CD4-positive, alpha-beta T cell (primary cell): ENCODE measurements around the gene LAMA3. TPM values are rescaled to one million over a fixed set of nuclear protein-coding genes. Genes with fewer than 3 reads are reported as not detected.

Experiments
- ATAC-seq: fragments of 200-7000 bp; cut with Tn5 transposase; one replicate; pipeline ENCODE4 v1.10.0; 2022; ENCODE audit warnings: mild to moderate bottlenecking; ENCODE audit not compliant: poor library complexity
- CTCF ChIA-PET: fragments of 350-600 bp; sonication (Branson Sonifier 250); formaldehyde crosslinking; loops from one replicate; lab custom pipeline; 2021; ENCODE audit warnings: antibody characterized with exemption, inconsistent platforms; lab: Charles Lee
- POLR2A ChIA-PET: fragments of 350-600 bp; sonication (Branson Sonifier 250); formaldehyde crosslinking; loops from one replicate; lab custom pipeline; 2021; ENCODE audit warnings: antibody characterized with exemption, inconsistent platforms; lab: Charles Lee
- DNase-seq, 14 experiments: peaks; one replicate each; pipeline ENCODE4 v3.0.0-alpha.2; 2013 to 2020; ENCODE audit warnings: mixed read lengths in 2 of 14
- H3K27ac ChIP-seq, 2 donors: one replicate each; pipeline versions ENCODE4 v1.5.1 to v1.7.0; 2013; ENCODE audit warnings: low read length in 2 of 2, low read depth in 1 of 2, mild to moderate bottlenecking in 1 of 2
- H3K27me3 ChIP-seq, 2 experiments: 1 replicate in 1 of 2; 2 replicates in 1 of 2; pipeline versions ENCODE4 v1.6.1 to v1.7.0; 2013; ENCODE audit warnings: low read length in 2 of 2, control low read depth in 1 of 2, mild to moderate bottlenecking in 1 of 2, moderate library complexity in 1 of 2; ENCODE audit not compliant: insufficient read depth in 2 of 2, control insufficient read depth in 1 of 2
- H3K36me3 ChIP-seq: one replicate; pipeline ENCODE4 v1.6.1; 2013; ENCODE audit warnings: low read length, control low read depth; ENCODE audit not compliant: insufficient read depth
- H3K4me1 ChIP-seq: one replicate; pipeline ENCODE4 v1.6.1; 2013; ENCODE audit warnings: low read length, control low read depth; ENCODE audit not compliant: insufficient read depth
- H3K4me3 ChIP-seq: one replicate; pipeline ENCODE4 v1.5.1; 2013; ENCODE audit warnings: mild to moderate bottlenecking, low read length, moderate library complexity
- H3K9me3 ChIP-seq, 2 experiments: 1 replicate in 1 of 2; 2 replicates in 1 of 2; pipeline versions ENCODE4 v1.6.1 to v1.7.0; 2013; ENCODE audit warnings: low read length in 2 of 2, mild to moderate bottlenecking in 2 of 2, control low read depth in 1 of 2, moderate library complexity in 1 of 2; ENCODE audit not compliant: control insufficient read depth in 1 of 2, insufficient read depth in 1 of 2
- H3K27ac Mint-ChIP-seq: one replicate; pipeline ENCODE4 v1.8.0; 2020; ENCODE audit warnings: mixed read lengths
- H3K27me3 Mint-ChIP-seq: one replicate; pipeline ENCODE4 v1.8.0; 2021; ENCODE audit warnings: mixed read lengths
- H3K36me3 Mint-ChIP-seq: one replicate; pipeline ENCODE4 v1.8.0; 2021; ENCODE audit warnings: low read depth, mixed read lengths
- H3K4me1 Mint-ChIP-seq: one replicate; pipeline ENCODE4 v1.8.0; 2021; ENCODE audit warnings: low read depth, mixed read lengths
- H3K4me3 Mint-ChIP-seq: one replicate; pipeline ENCODE4 v1.8.0; 2020; ENCODE audit warnings: mild to moderate bottlenecking, mixed read lengths
- H3K9me3 Mint-ChIP-seq: one replicate; pipeline ENCODE4 v1.8.0; 2020; ENCODE audit warnings: mixed read lengths
- intact Hi-C, 2 experiments: fragments of 100-400 bp; cut with DNase I in 1 of 2; cut with micrococcal nuclease in 1 of 2; formaldehyde crosslinking; loops; one replicate each; pipeline versions ENCODE4 v1.15.1 to v1.9.0; 2023 to 2025; cut with DNase I, micrococcal nuclease
- total RNA-seq, 174 experiments: library from RNA in 2 of 174; stranded (reverse) in 2 of 174; gene quantifications; one replicate each; pipeline ENCODE4 v1.2.3 and lab custom pipeline; 2021 to 2026
- TF ChIP-seq, protein P1 (sequence below): fragments of 200-600 bp; IDR thresholded peaks from one replicate; pipeline ENCODE4 v1.8.0; 2022; ENCODE audit warnings: antibody characterized with exemption, mild to moderate bottlenecking

The LAMA3 gene
- total RNA-seq, 2 experiments from 2014 or later = 0.19 TPM; not detected in 1

DNA sequence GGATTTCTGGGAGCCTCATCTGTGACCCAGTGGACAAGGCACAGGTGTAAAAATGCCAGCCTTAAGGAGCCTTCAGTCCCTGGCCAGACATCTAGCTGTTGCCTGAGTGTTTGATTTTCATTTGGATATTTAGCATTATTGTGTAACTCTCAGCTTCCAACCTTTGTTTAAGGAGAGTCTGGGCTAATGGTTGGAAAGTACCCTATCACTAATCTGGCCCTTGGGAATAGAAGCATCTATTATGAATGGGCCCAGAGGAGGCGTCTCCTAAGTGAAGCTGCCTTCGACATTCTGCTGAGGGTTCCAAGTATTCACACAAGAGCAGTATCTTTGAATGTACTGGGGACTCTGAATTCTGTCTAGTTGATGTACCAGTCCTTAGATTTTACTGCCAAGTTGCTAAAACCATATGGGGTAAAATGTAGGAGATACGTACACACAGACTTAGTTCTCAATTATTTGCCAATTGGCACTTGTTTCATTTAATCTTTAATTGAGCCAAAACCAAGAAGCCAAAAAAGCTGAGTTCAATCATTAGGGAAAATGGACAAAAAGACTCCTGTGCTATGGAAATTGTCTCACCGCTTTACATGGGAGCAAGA, 19.3 kb upstream of the LAMA3 start:
- CTCF ChIA-PET = no interaction called here
- no peaks in the 10 kb centered on the region for H3K36me3 ChIP-seq
- H3K27ac Mint-ChIP-seq = no peak overlapping the region
- H3K9me3 Mint-ChIP-seq = no peaks in the 10 kb centered on the region
- no peak for DNase-seq
- H3K4me1 Mint-ChIP-seq = peaks cover 5% of the 10 kb centered on the region
- POLR2A ChIA-PET = no interaction called here
- H3K27ac ChIP-seq = no peak overlapping the region
- intact Hi-C loops = no loop called here
- no peaks in the 10 kb centered on the region for H3K36me3 Mint-ChIP-seq
- H3K27me3 ChIP-seq = peaks cover 0 to 3% of the 10 kb centered on the region in 2 experiments
- H3K9me3 ChIP-seq = no peaks in the 10 kb centered on the region
- H3K27me3 Mint-ChIP-seq = no peaks in the 10 kb centered on the region
- ATAC-seq = no peak
- TF ChIP-seq, protein P1, sequence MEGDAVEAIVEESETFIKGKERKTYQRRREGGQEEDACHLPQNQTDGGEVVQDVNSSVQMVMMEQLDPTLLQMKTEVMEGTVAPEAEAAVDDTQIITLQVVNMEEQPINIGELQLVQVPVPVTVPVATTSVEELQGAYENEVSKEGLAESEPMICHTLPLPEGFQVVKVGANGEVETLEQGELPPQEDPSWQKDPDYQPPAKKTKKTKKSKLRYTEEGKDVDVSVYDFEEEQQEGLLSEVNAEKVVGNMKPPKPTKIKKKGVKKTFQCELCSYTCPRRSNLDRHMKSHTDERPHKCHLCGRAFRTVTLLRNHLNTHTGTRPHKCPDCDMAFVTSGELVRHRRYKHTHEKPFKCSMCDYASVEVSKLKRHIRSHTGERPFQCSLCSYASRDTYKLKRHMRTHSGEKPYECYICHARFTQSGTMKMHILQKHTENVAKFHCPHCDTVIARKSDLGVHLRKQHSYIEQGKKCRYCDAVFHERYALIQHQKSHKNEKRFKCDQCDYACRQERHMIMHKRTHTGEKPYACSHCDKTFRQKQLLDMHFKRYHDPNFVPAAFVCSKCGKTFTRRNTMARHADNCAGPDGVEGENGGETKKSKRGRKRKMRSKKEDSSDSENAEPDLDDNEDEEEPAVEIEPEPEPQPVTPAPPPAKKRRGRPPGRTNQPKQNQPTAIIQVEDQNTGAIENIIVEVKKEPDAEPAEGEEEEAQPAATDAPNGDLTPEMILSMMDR = no peak
- no peaks in the 10 kb centered on the region for H3K4me1 ChIP-seq
- H3K4me3 ChIP-seq = no peak overlapping the region
- H3K4me3 Mint-ChIP-seq = no peak overlapping the region

DNA sequence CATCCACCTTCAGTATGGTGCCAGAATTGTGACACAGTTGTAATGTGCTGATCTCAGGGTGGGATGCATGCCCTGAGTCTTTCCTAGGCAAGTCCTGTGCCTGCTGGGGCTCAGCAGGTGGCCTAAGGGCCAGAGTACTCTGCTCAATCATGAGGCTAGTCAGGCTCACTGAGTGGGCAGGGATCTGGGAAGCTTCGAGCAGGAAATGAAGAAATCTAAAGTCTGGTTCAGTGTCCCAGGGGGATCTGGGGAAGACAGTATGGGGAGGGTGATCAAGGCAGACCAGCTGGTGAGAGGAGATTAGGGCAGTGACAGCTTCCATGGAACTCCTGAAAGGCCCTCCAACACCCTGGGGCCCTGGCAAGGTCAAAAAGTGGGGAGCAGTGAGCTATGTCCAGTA, 17.7 kb upstream of the LAMA3 start:
- H3K9me3 ChIP-seq = no peaks in the 10 kb centered on the region
- Mint-ChIP-seq H3K36me3 (no peaks in the 10 kb centered on the region), H3K4me1 (no peaks in the 10 kb centered on the region), H3K9me3 (no peaks in the 10 kb centered on the region), H3K4me3 (no peak overlapping the region), H3K27ac (no peak overlapping the region), H3K27me3 (no peaks in the 10 kb centered on the region)
- ATAC-seq = no peak
- TF ChIP-seq, protein P1 = no peak
- peaks cover 0 to 3% of the 10 kb centered on the region in 2 experiments for H3K27me3 ChIP-seq
- no peaks in the 10 kb centered on the region for H3K4me1 ChIP-seq
- CTCF ChIA-PET = no interaction called here
- no peak overlapping the region for H3K27ac ChIP-seq
- DNase-seq = no peak
- POLR2A ChIA-PET = interaction anchor here (1.2 kb wide), 1 partner anchor 10 kb away, joined by 3 read pairs; no protein-coding TSS in a partner anchor
- intact Hi-C loops = no loop called here
- H3K4me3 ChIP-seq = no peak overlapping the region
- no peaks in the 10 kb centered on the region for H3K36me3 ChIP-seq

DNA sequence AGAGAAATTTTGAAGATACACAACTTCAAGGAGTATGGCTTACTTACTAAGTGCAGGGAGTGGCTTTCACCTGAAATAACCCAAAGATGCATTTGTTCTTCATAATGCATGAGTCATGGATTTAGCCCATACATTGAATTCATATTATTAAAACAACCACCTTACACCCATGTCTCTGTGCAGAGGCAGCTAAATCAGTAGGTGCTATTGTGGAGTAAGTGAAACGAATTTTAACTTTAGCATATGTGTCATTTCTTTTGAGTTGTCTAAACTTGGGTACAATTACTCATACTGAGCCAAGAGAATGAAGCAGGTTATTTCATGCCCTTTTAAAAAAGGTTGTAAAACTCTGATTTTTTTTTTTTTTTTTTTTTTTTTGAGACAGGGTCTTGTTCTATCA, 15.5 kb upstream of the LAMA3 start:
- intact Hi-C loops = no loop called here
- Histone ChIP-seq H3K27me3 (peaks cover 0 to 7% of the 10 kb centered on the region in 2 experiments), H3K4me3 (no peak overlapping the region), H3K27ac (no peak overlapping the region), H3K4me1 (no peaks in the 10 kb centered on the region), H3K36me3 (no peaks in the 10 kb centered on the region), H3K9me3 (no peaks in the 10 kb centered on the region)
- ATAC-seq (no peak), DNase-seq (no peak)
- H3K36me3 Mint-ChIP-seq = no peaks in the 10 kb centered on the region
- ChIA-PET POLR2A (no interaction called here), CTCF (no interaction called here)
- no peak overlapping the region for H3K27ac Mint-ChIP-seq
- peaks cover 9% of the 10 kb centered on the region for H3K27me3 Mint-ChIP-seq
- no peak overlapping the region for H3K4me3 Mint-ChIP-seq
- TF ChIP-seq, protein P1 = no peak
- H3K4me1 Mint-ChIP-seq = no peaks in the 10 kb centered on the region
- H3K9me3 Mint-ChIP-seq = no peaks in the 10 kb centered on the region
